H1 (cell line): ENCODE data around the gene REG4. TPM values are rescaled to one million over a fixed set of nuclear protein-coding genes. Genes with fewer than 3 reads are reported as not detected.

Experiments used
- TAF7 ChIP-seq: optimal IDR thresholded peaks from 2 replicates; pipeline ENCODE3; 2011; ENCODE audit warnings: low read depth, mild to moderate bottlenecking, inconsistent platforms, low read length, moderate library complexity, borderline replicate concordance
- polyA plus RNA-seq, 7 experiments: library from polyadenylated mRNA; depleted of rRNA in 3 of 7; stranded (reverse) in 5 of 7; unstranded in 2 of 7; fragments of >200 nt in 5 of 7; fragments of 200-250 nt in 2 of 7; gene quantifications; 1 replicate in 5 of 7; 2 replicates in 1 of 7; 4 replicates in 1 of 7; pipeline versions ENCODE4 v1.2.1 to v1.2.3, GENCODE V29; 2011 to 2013; ENCODE audit warnings: missing spikeins in 2 of 7, mixed read lengths in 2 of 7
- total RNA-seq: library from RNA; stranded (reverse); fragmentation: NEBNext Ultra II Directional; extraction: Animal tissue kit (Norgen Biotek cat#: 25700); gene quantifications from 2 replicates; pipeline ENCODE4 v1.2.1, GENCODE V29; 2021
- TF ChIP-seq, protein P1 (sequence below): fragments of 300-600 bp; sonication (generic); IDR thresholded peaks from 2 replicates; pipeline ENCODE4 v1.7.1; 2012; ENCODE audit warnings: low read length, moderate library complexity, mild to moderate bottlenecking, inconsistent platforms; ENCODE audit not compliant: insufficient replicate concordance

The REG4 gene
- total and polyA plus RNA-seq, 2 of the 8 experiments (the other 6 are each of a cell fraction or from before 2014, with no cell fraction given): not detected

DNA sequence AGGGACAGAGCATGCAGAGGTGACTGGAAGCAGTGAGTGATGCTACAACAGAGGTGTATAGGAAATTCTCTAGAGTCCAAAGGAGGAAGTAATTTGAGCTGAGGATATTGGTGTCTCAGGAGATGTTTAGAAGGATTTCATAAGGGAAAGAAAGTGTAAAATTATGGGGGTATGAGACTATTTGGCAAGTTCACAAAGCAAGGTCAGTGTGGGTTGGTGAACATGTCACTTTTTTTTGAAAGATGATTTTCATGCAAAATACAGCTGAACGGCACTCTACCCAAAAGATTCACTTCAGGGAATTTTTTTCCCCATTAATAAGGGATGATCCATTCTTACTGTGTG, 66.7 kb downstream of the REG4 start (continued):
- TF ChIP-seq, protein P1, sequence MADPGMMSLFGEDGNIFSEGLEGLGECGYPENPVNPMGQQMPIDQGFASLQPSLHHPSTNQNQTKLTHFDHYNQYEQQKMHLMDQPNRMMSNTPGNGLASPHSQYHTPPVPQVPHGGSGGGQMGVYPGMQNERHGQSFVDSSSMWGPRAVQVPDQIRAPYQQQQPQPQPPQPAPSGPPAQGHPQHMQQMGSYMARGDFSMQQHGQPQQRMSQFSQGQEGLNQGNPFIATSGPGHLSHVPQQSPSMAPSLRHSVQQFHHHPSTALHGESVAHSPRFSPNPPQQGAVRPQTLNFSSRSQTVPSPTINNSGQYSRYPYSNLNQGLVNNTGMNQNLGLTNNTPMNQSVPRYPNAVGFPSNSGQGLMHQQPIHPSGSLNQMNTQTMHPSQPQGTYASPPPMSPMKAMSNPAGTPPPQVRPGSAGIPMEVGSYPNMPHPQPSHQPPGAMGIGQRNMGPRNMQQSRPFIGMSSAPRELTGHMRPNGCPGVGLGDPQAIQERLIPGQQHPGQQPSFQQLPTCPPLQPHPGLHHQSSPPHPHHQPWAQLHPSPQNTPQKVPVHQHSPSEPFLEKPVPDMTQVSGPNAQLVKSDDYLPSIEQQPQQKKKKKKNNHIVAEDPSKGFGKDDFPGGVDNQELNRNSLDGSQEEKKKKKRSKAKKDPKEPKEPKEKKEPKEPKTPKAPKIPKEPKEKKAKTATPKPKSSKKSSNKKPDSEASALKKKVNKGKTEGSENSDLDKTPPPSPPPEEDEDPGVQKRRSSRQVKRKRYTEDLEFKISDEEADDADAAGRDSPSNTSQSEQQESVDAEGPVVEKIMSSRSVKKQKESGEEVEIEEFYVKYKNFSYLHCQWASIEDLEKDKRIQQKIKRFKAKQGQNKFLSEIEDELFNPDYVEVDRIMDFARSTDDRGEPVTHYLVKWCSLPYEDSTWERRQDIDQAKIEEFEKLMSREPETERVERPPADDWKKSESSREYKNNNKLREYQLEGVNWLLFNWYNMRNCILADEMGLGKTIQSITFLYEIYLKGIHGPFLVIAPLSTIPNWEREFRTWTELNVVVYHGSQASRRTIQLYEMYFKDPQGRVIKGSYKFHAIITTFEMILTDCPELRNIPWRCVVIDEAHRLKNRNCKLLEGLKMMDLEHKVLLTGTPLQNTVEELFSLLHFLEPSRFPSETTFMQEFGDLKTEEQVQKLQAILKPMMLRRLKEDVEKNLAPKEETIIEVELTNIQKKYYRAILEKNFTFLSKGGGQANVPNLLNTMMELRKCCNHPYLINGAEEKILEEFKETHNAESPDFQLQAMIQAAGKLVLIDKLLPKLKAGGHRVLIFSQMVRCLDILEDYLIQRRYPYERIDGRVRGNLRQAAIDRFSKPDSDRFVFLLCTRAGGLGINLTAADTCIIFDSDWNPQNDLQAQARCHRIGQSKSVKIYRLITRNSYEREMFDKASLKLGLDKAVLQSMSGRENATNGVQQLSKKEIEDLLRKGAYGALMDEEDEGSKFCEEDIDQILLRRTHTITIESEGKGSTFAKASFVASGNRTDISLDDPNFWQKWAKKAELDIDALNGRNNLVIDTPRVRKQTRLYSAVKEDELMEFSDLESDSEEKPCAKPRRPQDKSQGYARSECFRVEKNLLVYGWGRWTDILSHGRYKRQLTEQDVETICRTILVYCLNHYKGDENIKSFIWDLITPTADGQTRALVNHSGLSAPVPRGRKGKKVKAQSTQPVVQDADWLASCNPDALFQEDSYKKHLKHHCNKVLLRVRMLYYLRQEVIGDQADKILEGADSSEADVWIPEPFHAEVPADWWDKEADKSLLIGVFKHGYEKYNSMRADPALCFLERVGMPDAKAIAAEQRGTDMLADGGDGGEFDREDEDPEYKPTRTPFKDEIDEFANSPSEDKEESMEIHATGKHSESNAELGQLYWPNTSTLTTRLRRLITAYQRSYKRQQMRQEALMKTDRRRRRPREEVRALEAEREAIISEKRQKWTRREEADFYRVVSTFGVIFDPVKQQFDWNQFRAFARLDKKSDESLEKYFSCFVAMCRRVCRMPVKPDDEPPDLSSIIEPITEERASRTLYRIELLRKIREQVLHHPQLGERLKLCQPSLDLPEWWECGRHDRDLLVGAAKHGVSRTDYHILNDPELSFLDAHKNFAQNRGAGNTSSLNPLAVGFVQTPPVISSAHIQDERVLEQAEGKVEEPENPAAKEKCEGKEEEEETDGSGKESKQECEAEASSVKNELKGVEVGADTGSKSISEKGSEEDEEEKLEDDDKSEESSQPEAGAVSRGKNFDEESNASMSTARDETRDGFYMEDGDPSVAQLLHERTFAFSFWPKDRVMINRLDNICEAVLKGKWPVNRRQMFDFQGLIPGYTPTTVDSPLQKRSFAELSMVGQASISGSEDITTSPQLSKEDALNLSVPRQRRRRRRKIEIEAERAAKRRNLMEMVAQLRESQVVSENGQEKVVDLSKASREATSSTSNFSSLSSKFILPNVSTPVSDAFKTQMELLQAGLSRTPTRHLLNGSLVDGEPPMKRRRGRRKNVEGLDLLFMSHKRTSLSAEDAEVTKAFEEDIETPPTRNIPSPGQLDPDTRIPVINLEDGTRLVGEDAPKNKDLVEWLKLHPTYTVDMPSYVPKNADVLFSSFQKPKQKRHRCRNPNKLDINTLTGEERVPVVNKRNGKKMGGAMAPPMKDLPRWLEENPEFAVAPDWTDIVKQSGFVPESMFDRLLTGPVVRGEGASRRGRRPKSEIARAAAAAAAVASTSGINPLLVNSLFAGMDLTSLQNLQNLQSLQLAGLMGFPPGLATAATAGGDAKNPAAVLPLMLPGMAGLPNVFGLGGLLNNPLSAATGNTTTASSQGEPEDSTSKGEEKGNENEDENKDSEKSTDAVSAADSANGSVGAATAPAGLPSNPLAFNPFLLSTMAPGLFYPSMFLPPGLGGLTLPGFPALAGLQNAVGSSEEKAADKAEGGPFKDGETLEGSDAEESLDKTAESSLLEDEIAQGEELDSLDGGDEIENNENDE: no peak
- no peak for TF ChIP-seq TAF7
- TF ChIP-seq, all 59 proteins: peak for 0
